Measurements from ENCODE around the gene GRAMD1B.

Gene GRAMD1B

DNA sequence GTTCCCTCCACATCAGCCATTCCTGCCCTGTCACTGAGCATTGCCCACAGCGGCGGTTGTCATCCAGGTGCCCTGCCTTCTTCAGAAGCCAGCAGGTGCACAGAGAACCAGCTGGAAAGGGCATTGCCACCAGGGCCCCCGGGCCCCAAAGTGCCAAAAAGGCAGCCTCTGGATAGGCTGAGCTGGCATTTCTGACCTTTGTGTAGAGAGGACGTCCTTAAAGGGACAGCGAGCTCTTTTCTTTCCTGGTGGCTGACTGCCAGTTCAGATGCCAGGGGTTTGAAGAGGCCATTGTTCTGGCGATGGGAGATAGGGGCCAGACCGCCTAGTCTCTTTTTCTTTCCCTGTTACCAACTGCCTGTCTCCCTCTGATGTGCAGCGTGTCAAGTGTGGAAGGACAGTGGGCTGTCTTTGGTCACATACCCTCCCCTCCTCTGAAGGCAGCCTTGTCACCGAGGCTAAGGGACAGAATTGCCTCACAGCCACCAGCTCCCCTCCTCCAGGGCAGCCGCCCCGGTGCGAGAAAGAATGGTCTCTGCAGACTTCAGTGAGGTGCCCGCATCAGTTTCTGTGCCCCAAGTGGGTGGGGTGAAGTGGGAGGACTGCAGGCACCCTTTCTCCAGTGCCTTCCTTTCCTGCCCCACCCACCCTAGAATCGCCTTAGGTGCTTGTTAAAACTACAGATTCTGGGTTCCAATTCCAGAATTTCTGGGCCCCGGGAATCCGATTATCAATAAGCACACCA is 114.7 kb downstream of the GRAMD1B start:
- H3K36me3 ChIP-seq (ENCODE audit: control insufficient read depth, insufficient read depth, low read length), result no peaks in the 10 kb centered on the region
- H3K4me3 ChIP-seq (ENCODE audit: low read depth, low read length), result no peak overlapping the region
- H3K4me1 ChIP-seq (ENCODE audit: control insufficient read depth, insufficient read depth, low read length), result no peaks in the 10 kb centered on the region
- no peaks in the 10 kb centered on the region for H3K27me3 ChIP-seq (ENCODE audit: control insufficient read depth, insufficient read depth, low read length)
- H3K9me3 ChIP-seq (ENCODE audit: control insufficient read depth, insufficient read depth, low read length), result no peaks in the 10 kb centered on the region
- no peak overlapping the region for H3K27ac ChIP-seq (ENCODE audit: low read depth, low read length)
- no peak overlapping the region for H3K9ac ChIP-seq (ENCODE audit: low read depth, low read length)

GRCh38 chr11:123545726-123546270 is 115.7 kb downstream of the GRAMD1B start:
- no peaks in the 10 kb centered on the region for H3K27me3 ChIP-seq (ENCODE audit: control insufficient read depth, insufficient read depth, low read length)
- no peak overlapping the region for H3K9ac ChIP-seq (ENCODE audit: low read depth, low read length)
- peaks cover 8% of the 10 kb centered on the region; the same call in 1 of the 2 replicates for H3K4me1 ChIP-seq (ENCODE audit: control insufficient read depth, insufficient read depth, low read length)
- H3K9me3 ChIP-seq (ENCODE audit: control insufficient read depth, insufficient read depth, low read length), result no peaks in the 10 kb centered on the region
- no peaks in the 10 kb centered on the region for H3K36me3 ChIP-seq (ENCODE audit: control insufficient read depth, insufficient read depth, low read length)
- H3K27ac ChIP-seq (ENCODE audit: low read depth, low read length), result no peak overlapping the region
- H3K4me3 ChIP-seq (ENCODE audit: low read depth, low read length), result no peak overlapping the region

GRCh38 chr11:123546515-123546914 is 116.4 kb downstream of the GRAMD1B start:
- no peak overlapping the region for H3K27ac ChIP-seq (ENCODE audit: low read depth, low read length)

DNA sequence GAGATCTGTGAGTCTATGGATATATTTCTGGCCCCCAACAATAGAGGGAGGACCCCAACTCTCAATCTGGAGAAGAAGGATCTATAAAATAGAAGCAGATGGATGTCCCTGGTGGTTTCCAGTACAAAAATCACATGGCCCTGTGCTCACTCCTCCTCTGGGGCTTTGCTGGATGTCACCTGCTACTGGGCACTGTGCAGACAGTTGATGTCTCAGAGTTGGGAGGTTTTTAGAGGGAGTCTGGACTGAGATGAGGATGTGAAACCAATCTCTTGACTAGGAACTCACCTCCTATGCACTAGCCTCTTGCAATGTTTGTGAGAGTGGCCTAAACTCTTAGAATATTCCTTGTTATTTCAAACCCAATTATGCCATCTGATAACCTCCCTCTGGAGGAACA is 117.1 kb downstream of the GRAMD1B start:
- no peaks in the 10 kb centered on the region for H3K27me3 ChIP-seq (ENCODE audit: control insufficient read depth, insufficient read depth, low read length)
- H3K9me3 ChIP-seq (ENCODE audit: control insufficient read depth, insufficient read depth, low read length), result no peaks in the 10 kb centered on the region
- no peak overlapping the region for H3K4me3 ChIP-seq (ENCODE audit: low read depth, low read length)
- H3K27ac ChIP-seq (ENCODE audit: low read depth, low read length), result no peak overlapping the region
- H3K36me3 ChIP-seq (ENCODE audit: control insufficient read depth, insufficient read depth, low read length), result no peaks in the 10 kb centered on the region
- peaks cover 8% of the 10 kb centered on the region; the same call in 1 of the 2 replicates for H3K4me1 ChIP-seq (ENCODE audit: control insufficient read depth, insufficient read depth, low read length)
- H3K9ac ChIP-seq (ENCODE audit: low read depth, low read length), result no peak overlapping the region

More at GRCh38 chr11:123546515-123546914, 116.4 kb downstream of the GRAMD1B start:
- Histone ChIP-seq H3K4me3 (ENCODE audit: low read depth, low read length) (no peak overlapping the region), H3K4me1 (ENCODE audit: control insufficient read depth, insufficient read depth, low read length) (peaks cover 8% of the 10 kb centered on the region; the same call in 1 of the 2 replicates), H3K36me3 (ENCODE audit: control insufficient read depth, insufficient read depth, low read length) (no peaks in the 10 kb centered on the region), H3K27me3 (ENCODE audit: control insufficient read depth, insufficient read depth, low read length) (no peaks in the 10 kb centered on the region), H3K9me3 (ENCODE audit: control insufficient read depth, insufficient read depth, low read length) (no peaks in the 10 kb centered on the region), H3K9ac (ENCODE audit: low read depth, low read length) (no peak overlapping the region)

- Histone ChIP-seq H3K9me3 (ENCODE audit: control insufficient read depth, insufficient read depth, low read length) (no peaks in the 10 kb centered on the region), H3K27ac (ENCODE audit: low read depth, low read length) (no peak overlapping the region), H3K4me1 (ENCODE audit: control insufficient read depth, insufficient read depth, low read length) (peaks cover 8% of the 10 kb centered on the region; the same call in 1 of the 2 replicates), H3K4me3 (ENCODE audit: low read depth, low read length) (no peak overlapping the region), H3K27me3 (ENCODE audit: control insufficient read depth, insufficient read depth, low read length) (no peaks in the 10 kb centered on the region), H3K9ac (ENCODE audit: low read depth, low read length) (no peak overlapping the region), H3K36me3 (ENCODE audit: control insufficient read depth, insufficient read depth, low read length) (no peaks in the 10 kb centered on the region)
Observed at GRCh38 chr11:123548774-123549173, 118.7 kb downstream of the GRAMD1B start.

DNA sequence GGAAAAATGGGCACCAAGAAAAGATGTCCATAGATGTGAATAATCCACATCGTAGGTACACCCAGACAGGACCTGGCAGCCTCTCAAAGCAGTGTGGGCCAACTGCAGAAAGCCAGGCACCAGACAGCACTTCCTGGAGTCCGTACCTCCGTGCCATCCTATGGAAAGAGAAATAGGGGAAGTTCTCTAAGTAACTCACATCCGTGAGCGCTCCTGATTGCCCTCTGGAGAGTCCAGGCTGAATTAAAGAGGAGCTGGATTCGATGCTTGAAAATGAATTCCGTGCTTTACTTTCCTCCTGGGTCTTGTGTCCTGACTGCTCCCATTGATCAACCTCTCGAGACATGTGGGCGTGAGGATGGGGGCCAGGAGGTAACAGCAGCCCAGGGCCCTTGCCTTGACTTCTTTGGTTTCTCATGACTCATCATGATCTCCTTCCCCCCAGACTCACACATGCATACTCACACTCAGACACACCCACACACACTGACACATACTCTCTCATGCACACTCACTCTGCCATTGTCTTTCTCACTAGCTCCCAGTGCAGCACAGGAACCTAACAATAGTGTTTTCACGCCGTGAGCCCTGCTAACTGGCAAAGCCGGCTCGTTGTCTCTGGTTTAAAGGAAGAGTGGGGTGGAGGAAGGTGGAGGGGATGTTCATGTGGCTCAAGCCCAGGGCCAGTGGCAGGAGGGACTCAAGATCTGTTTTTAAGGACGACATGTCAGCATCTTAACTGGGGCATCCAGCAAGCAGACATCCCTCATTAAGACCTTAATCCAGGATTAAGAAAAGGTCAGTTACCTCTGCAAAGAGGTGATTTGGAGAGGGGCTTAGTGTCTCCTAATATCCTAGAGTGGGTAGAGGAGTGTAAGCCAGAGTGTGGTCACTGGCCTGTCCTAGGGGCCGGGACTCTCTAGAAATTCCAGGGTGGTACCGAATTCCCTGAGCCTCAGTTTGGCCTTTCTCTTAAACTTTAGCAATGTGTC is 120.2 kb downstream of the GRAMD1B start:
- Histone ChIP-seq H3K27me3 (ENCODE audit: control insufficient read depth, insufficient read depth, low read length) (no peaks in the 10 kb centered on the region), H3K9ac (ENCODE audit: low read depth, low read length) (no peak overlapping the region), H3K4me1 (ENCODE audit: control insufficient read depth, insufficient read depth, low read length) (peaks cover 8% of the 10 kb centered on the region; the same call in 1 of the 2 replicates), H3K27ac (ENCODE audit: low read depth, low read length) (peak overlapping the region; percentile 26), H3K4me3 (ENCODE audit: low read depth, low read length) (no peak overlapping the region), H3K36me3 (ENCODE audit: control insufficient read depth, insufficient read depth, low read length) (no peaks in the 10 kb centered on the region), H3K9me3 (ENCODE audit: control insufficient read depth, insufficient read depth, low read length) (no peaks in the 10 kb centered on the region)

- no peak overlapping the region for H3K4me3 ChIP-seq (ENCODE audit: low read depth, low read length)
- peaks cover 8% of the 10 kb centered on the region; the same call in 1 of the 2 replicates for H3K4me1 ChIP-seq (ENCODE audit: control insufficient read depth, insufficient read depth, low read length)
- no peaks in the 10 kb centered on the region for H3K36me3 ChIP-seq (ENCODE audit: control insufficient read depth, insufficient read depth, low read length)
- H3K9me3 ChIP-seq (ENCODE audit: control insufficient read depth, insufficient read depth, low read length), result no peaks in the 10 kb centered on the region
- H3K9ac ChIP-seq (ENCODE audit: low read depth, low read length), result no peak overlapping the region
- H3K27ac ChIP-seq (ENCODE audit: low read depth, low read length), result no peak overlapping the region
- no peaks in the 10 kb centered on the region for H3K27me3 ChIP-seq (ENCODE audit: control insufficient read depth, insufficient read depth, low read length)
Observed at GRCh38 chr11:123551079-123551478, 121.0 kb downstream of the GRAMD1B start.

- Histone ChIP-seq H3K27ac (ENCODE audit: low read depth, low read length) (no peak overlapping the region), H3K27me3 (ENCODE audit: control insufficient read depth, insufficient read depth, low read length) (no peaks in the 10 kb centered on the region), H3K4me3 (ENCODE audit: low read depth, low read length) (no peak overlapping the region), H3K9me3 (ENCODE audit: control insufficient read depth, insufficient read depth, low read length) (no peaks in the 10 kb centered on the region), H3K9ac (ENCODE audit: low read depth, low read length) (no peak overlapping the region), H3K36me3 (ENCODE audit: control insufficient read depth, insufficient read depth, low read length) (no peaks in the 10 kb centered on the region), H3K4me1 (ENCODE audit: control insufficient read depth, insufficient read depth, low read length) (peaks cover 27% of the 10 kb centered on the region)
Observed at GRCh38 chr11:123556633-123557032, 126.6 kb downstream of the GRAMD1B start.

GRCh38 chr11:123558536-123559315 is 128.7 kb downstream of the GRAMD1B start:
- Histone ChIP-seq H3K36me3 (ENCODE audit: control insufficient read depth, insufficient read depth, low read length) (no peaks in the 10 kb centered on the region), H3K27ac (ENCODE audit: low read depth, low read length) (no peak overlapping the region), H3K9ac (ENCODE audit: low read depth, low read length) (no peak overlapping the region), H3K9me3 (ENCODE audit: control insufficient read depth, insufficient read depth, low read length) (no peaks in the 10 kb centered on the region), H3K4me3 (ENCODE audit: low read depth, low read length) (no peak overlapping the region), H3K4me1 (ENCODE audit: control insufficient read depth, insufficient read depth, low read length) (peaks cover 30% of the 10 kb centered on the region), H3K27me3 (ENCODE audit: control insufficient read depth, insufficient read depth, low read length) (no peaks in the 10 kb centered on the region)

DNA sequence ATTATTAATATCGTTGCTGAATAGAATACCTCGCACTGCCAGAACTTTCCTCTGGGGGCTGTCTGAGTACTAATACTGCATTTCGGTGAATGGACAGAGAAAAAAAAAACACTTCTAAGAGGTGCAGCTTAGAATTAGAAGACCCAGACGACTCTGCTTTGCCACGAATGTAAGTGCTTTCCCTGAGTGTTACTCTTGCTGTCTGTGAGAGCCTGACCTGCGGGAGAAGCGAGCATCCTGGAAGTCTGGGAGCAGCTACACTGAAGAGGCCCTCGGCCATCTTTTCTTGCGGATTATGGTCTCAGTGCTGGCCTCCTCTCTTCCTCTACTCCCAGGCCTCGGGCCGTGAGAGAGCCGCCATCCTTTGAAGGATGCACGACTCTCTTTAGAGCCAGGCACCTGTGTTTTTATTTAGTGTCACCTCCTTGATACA is 129.5 kb downstream of the GRAMD1B start:
- Histone ChIP-seq H3K4me1 (ENCODE audit: control insufficient read depth, insufficient read depth, low read length) (peaks cover 30% of the 10 kb centered on the region), H3K27me3 (ENCODE audit: control insufficient read depth, insufficient read depth, low read length) (no peaks in the 10 kb centered on the region), H3K36me3 (ENCODE audit: control insufficient read depth, insufficient read depth, low read length) (no peaks in the 10 kb centered on the region), H3K9ac (ENCODE audit: low read depth, low read length) (no peak overlapping the region), H3K4me3 (ENCODE audit: low read depth, low read length) (no peak overlapping the region), H3K27ac (ENCODE audit: low read depth, low read length) (no peak overlapping the region), H3K9me3 (ENCODE audit: control insufficient read depth, insufficient read depth, low read length) (no peaks in the 10 kb centered on the region)

Measured in HUES48 (cell line).